Measurements from ENCODE around the gene FRMD8. TPM values are rescaled to one million over a fixed set of nuclear protein-coding genes. Genes with fewer than 3 reads are reported as not detected.

Gene FRMD8
- total and polyA plus RNA-seq, 2 donors from 2014 or later = 9.4 to 41.3 TPM

DNA sequence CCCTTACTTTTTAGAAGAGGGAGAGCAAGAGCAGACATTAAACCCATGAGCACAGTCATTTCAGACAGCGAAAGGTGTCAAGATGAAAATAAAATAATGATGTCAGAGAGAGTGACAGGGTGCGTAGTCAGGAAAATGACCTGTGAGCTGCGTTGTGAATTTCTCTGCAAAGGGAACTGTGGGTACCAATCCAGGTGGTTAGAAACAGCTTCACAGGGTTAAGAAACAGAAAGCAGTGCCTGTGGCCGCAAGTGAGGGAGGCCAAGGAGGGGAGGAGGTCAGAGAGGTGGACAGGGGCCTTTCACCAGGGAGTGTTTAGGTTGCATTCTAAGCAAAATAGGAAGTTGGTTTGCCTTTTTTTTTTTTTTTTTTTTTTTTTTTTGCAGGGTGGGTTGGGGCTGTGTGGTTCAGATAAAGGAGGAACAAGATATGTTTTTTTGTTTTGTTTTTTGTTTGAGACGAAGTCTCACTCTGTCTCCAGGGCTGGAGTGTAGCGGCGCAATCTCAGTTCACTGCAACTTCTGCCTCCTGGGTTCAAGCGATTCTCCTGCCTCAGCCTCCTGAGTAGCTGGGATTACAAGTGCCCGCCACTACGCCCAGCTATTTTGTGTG is 24.0 kb upstream of the FRMD8 start:
- no peak overlapping the region for H3K4me3 ChIP-seq (ENCODE audit: low read length in 3 of 3)
- H3K27me3 ChIP-seq (ENCODE audit: control insufficient read depth, insufficient read depth, low read length) = no peaks in the 10 kb centered on the region
- peaks cover 0 to 10% (median 6%) of the 10 kb centered on the region in 3 donors for H3K4me1 ChIP-seq (ENCODE audit: control insufficient read depth in 2 of 3, insufficient read depth in 2 of 3, low read depth in 1 of 3, low read length in 3 of 3)
- DNase-seq (no peak), FAIRE-seq (no peak)
- H3K9me3 ChIP-seq (ENCODE audit: control insufficient read depth in 2 of 3, insufficient read depth in 1 of 3, low read length in 3 of 3) = no peaks in the 10 kb centered on the region
- no peaks in the 10 kb centered on the region for H3K36me3 ChIP-seq (ENCODE audit: control insufficient read depth in 2 of 3, insufficient read depth in 3 of 3, low read length in 3 of 3)
- no peak overlapping the region for H3K9ac ChIP-seq (ENCODE audit: low read length in 3 of 3)
- intact Hi-C loops (cut with DNase I) = no loop called here
- no peak overlapping the region for H3K27ac ChIP-seq (ENCODE audit: low read depth in 2 of 2, low read length in 2 of 2)
- TF ChIP-seq, protein P1, sequence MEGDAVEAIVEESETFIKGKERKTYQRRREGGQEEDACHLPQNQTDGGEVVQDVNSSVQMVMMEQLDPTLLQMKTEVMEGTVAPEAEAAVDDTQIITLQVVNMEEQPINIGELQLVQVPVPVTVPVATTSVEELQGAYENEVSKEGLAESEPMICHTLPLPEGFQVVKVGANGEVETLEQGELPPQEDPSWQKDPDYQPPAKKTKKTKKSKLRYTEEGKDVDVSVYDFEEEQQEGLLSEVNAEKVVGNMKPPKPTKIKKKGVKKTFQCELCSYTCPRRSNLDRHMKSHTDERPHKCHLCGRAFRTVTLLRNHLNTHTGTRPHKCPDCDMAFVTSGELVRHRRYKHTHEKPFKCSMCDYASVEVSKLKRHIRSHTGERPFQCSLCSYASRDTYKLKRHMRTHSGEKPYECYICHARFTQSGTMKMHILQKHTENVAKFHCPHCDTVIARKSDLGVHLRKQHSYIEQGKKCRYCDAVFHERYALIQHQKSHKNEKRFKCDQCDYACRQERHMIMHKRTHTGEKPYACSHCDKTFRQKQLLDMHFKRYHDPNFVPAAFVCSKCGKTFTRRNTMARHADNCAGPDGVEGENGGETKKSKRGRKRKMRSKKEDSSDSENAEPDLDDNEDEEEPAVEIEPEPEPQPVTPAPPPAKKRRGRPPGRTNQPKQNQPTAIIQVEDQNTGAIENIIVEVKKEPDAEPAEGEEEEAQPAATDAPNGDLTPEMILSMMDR (IDR thresholded peaks at IDR 0.05; ENCODE audit: borderline replicate concordance, extremely low read depth, insufficient read depth) = no peak

DNA sequence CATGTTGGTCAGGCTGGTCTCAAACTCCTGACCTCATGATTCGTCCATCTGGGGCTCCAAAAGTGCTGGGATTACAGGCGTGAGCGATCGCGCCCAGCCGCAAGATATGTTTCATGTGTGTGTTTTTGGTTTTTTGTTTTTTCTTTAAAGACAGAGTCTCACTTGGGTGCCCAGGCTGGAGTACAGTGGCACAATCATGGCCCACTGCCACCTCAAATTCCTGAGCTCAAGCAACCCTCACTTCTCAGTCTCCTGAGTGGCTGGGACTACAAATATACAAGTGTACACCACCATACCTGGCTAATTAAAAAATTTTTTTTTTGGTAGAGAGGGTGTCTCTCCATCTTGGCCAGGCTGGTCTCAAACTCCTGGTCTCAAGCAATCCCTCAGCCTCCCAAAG is 23.5 kb upstream of the FRMD8 start:
- no peak overlapping the region for H3K4me3 ChIP-seq (ENCODE audit: low read length in 3 of 3)
- DNase-seq = no peak
- intact Hi-C loops (cut with DNase I) = no loop called here
- H3K27ac ChIP-seq (ENCODE audit: low read depth in 2 of 2, low read length in 2 of 2) = no peak overlapping the region
- H3K27me3 ChIP-seq (ENCODE audit: control insufficient read depth, insufficient read depth, low read length) = no peaks in the 10 kb centered on the region
- no peak for FAIRE-seq
- TF ChIP-seq, protein P1 (IDR thresholded peaks at IDR 0.05; ENCODE audit: borderline replicate concordance, extremely low read depth, insufficient read depth) = no peak
- H3K9ac ChIP-seq (ENCODE audit: low read length in 3 of 3) = no peak overlapping the region
- H3K9me3 ChIP-seq (ENCODE audit: control insufficient read depth in 2 of 3, insufficient read depth in 1 of 3, low read length in 3 of 3) = no peaks in the 10 kb centered on the region
- H3K4me1 ChIP-seq (ENCODE audit: control insufficient read depth in 2 of 3, insufficient read depth in 2 of 3, low read depth in 1 of 3, low read length in 3 of 3) = peaks cover 0 to 10% (median 6%) of the 10 kb centered on the region in 3 donors
- no peaks in the 10 kb centered on the region for H3K36me3 ChIP-seq (ENCODE audit: control insufficient read depth in 2 of 3, insufficient read depth in 3 of 3, low read length in 3 of 3)

DNA sequence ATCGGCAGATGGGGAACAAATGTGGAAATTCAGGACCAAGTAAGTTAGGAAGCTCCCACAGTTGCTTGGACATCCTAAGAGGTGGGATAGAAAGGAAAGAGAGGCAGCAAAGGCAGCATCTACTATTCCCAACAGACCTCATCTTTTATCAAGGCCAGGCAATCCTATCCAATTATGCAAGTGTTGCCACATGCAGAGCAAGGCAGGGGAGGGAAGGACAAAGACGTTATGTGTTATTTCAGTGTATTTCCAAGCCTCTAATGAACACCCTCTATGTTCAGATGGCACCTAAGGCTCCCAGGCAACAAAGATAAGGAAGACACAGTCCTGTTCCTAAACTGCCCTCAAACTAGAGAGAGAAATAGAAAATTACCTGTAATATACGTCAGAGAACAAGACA is 22.7 kb upstream of the FRMD8 start:
- no peak overlapping the region for H3K9ac ChIP-seq (ENCODE audit: low read length in 3 of 3)
- intact Hi-C loops (cut with DNase I) = no loop called here
- H3K27ac ChIP-seq (ENCODE audit: low read depth in 2 of 2, low read length in 2 of 2) = no peak overlapping the region
- H3K27me3 ChIP-seq (ENCODE audit: control insufficient read depth, insufficient read depth, low read length) = no peaks in the 10 kb centered on the region
- TF ChIP-seq, protein P1 (IDR thresholded peaks at IDR 0.05; ENCODE audit: borderline replicate concordance, extremely low read depth, insufficient read depth) = no peak
- no peak for DNase-seq
- peaks cover 0 to 10% (median 6%) of the 10 kb centered on the region in 3 donors for H3K4me1 ChIP-seq (ENCODE audit: control insufficient read depth in 2 of 3, insufficient read depth in 2 of 3, low read depth in 1 of 3, low read length in 3 of 3)
- no peak overlapping the region for H3K4me3 ChIP-seq (ENCODE audit: low read length in 3 of 3)
- no peaks in the 10 kb centered on the region for H3K9me3 ChIP-seq (ENCODE audit: control insufficient read depth in 2 of 3, insufficient read depth in 1 of 3, low read length in 3 of 3)
- FAIRE-seq = no peak
- no peaks in the 10 kb centered on the region for H3K36me3 ChIP-seq (ENCODE audit: control insufficient read depth in 2 of 3, insufficient read depth in 3 of 3, low read length in 3 of 3)

Data from kidney (tissue), 14 donors.